ENCODE data around the gene CRYBG3. TPM values are rescaled to one million over a fixed set of nuclear protein-coding genes. Genes with fewer than 3 reads are reported as not detected.

CRYBG3 gene
- total RNA-seq, 1 experiment from 2014 or later: 17.2 TPM

GRCh38 chr3:97949743-97950142, 127.9 kb downstream of the CRYBG3 start:
- Histone ChIP-seq H3K79me2 (ENCODE audit: low read depth) (peaks cover 12% of the 10 kb centered on the region; the same call in 1 of the 2 replicates), H3K36me3 (ENCODE audit: low read depth) (peaks cover 67% of the 10 kb centered on the region)

GRCh38 chr3:97950360-97950759, 128.5 kb downstream of the CRYBG3 start:
- intact Hi-C loops (cut with micrococcal nuclease; ENCODE audit: unreplicated experiment): loop anchor here (5.0 kb wide), 2 partner anchors 68 to 72 kb away; no protein-coding TSS in a partner anchor

More at GRCh38 chr3:97949743-97950142, 127.9 kb downstream of the CRYBG3 start:
- peaks cover 34% of the 10 kb centered on the region for H3K4me1 ChIP-seq (replicated peaks; ENCODE audit: insufficient read depth)
- no peak overlapping the region for H2AFZ ChIP-seq
- no peak overlapping the region for H3K4me3 ChIP-seq
- H3F3A ChIP-seq (ENCODE audit: insufficient read depth, low read depth): peaks cover 23% of the 10 kb centered on the region
- H3K9me2 ChIP-seq (ENCODE audit: insufficient read depth): no peaks in the 10 kb centered on the region
- no peaks in the 10 kb centered on the region for H3K9me3 ChIP-seq (ENCODE audit: insufficient read depth, low read depth)
- H3K4me2 ChIP-seq: no peak overlapping the region
- no peaks in the 10 kb centered on the region for H3K27me3 ChIP-seq (ENCODE audit: insufficient read depth, low read depth)
- H3K27ac ChIP-seq: no peak overlapping the region
- ChIA-PET POLR2A (ENCODE audit: unreplicated experiment) (no interaction called here), CTCF (no interaction called here)
- TF ChIP-seq CTCF (conservative IDR thresholded peaks at IDR 0.05): no peak
- TF ChIP-seq EZH2 (IDR thresholded peaks at IDR 0.05; ENCODE audit: low read depth): no peak
- BruUV-seq (replicated peaks): no TSS peak
- intact Hi-C loops (cut with micrococcal nuclease; ENCODE audit: unreplicated experiment): loop anchor here (5.0 kb wide), 2 partner anchors 67 to 73 kb away; no protein-coding TSS in a partner anchor
- no peak for DNase-seq
- no peaks in the 10 kb centered on the region for H4K20me1 ChIP-seq (ENCODE audit: insufficient read depth)

GRCh38 chr3:97952280-97952679, 130.5 kb downstream of the CRYBG3 start:
- ChIA-PET POLR2A (ENCODE audit: unreplicated experiment) (interaction anchor here (0.7 to 0.8 kb wide), 2 partner anchors 19 to 131 kb away, joined by 3 to 7 read pairs; partner anchors contain the start of gene CRYBG3), CTCF (no interaction called here)
- H3K4me3 ChIP-seq: peak overlapping the region; percentile 36
- peaks cover 43% of the 10 kb centered on the region for H3K4me1 ChIP-seq (replicated peaks; ENCODE audit: insufficient read depth)
- DNase-seq: peak; percentile 26 to 93
- intact Hi-C loops (cut with micrococcal nuclease; ENCODE audit: unreplicated experiment): loop anchor here (5.0 kb wide), 2 partner anchors 70 kb away; no protein-coding TSS in a partner anchor
- H3K27ac ChIP-seq: peak overlapping the region; percentile 91
- no peaks in the 10 kb centered on the region for H3K9me2 ChIP-seq (ENCODE audit: insufficient read depth)
- BruUV-seq (replicated peaks): no TSS peak
- TF ChIP-seq CTCF (conservative IDR thresholded peaks at IDR 0.05) (no peak), EZH2 (IDR thresholded peaks at IDR 0.05; ENCODE audit: low read depth) (no peak)
- no peak overlapping the region for H2AFZ ChIP-seq
- no peaks in the 10 kb centered on the region for H3K27me3 ChIP-seq (ENCODE audit: insufficient read depth, low read depth)
- H3K9me3 ChIP-seq (ENCODE audit: insufficient read depth, low read depth): no peaks in the 10 kb centered on the region
- peaks cover 23% of the 10 kb centered on the region for H3F3A ChIP-seq (ENCODE audit: insufficient read depth, low read depth)
- peak overlapping the region; percentile 79 for H3K4me2 ChIP-seq
- peaks cover 53% of the 10 kb centered on the region for H3K36me3 ChIP-seq (ENCODE audit: low read depth)
- H3K79me2 ChIP-seq (ENCODE audit: low read depth): peaks cover 12% of the 10 kb centered on the region; the same call in 1 of the 2 replicates
- no peaks in the 10 kb centered on the region for H4K20me1 ChIP-seq (ENCODE audit: insufficient read depth)

More at GRCh38 chr3:97950360-97950759, 128.5 kb downstream of the CRYBG3 start:
- Histone ChIP-seq H3K36me3 (ENCODE audit: low read depth) (peaks cover 62% of the 10 kb centered on the region), H4K20me1 (ENCODE audit: insufficient read depth) (no peaks in the 10 kb centered on the region), H3F3A (ENCODE audit: insufficient read depth, low read depth) (peaks cover 23% of the 10 kb centered on the region), H3K9me3 (ENCODE audit: insufficient read depth, low read depth) (no peaks in the 10 kb centered on the region), H3K4me1 (replicated peaks; ENCODE audit: insufficient read depth) (peaks cover 34% of the 10 kb centered on the region), H3K9me2 (ENCODE audit: insufficient read depth) (no peaks in the 10 kb centered on the region), H3K27ac (no peak overlapping the region), H2AFZ (no peak overlapping the region), H3K79me2 (ENCODE audit: low read depth) (peaks cover 12% of the 10 kb centered on the region; the same call in 1 of the 2 replicates), H3K4me3 (no peak overlapping the region), H3K27me3 (ENCODE audit: insufficient read depth, low read depth) (no peaks in the 10 kb centered on the region), H3K4me2 (no peak overlapping the region)
- ChIA-PET CTCF (no interaction called here), POLR2A (ENCODE audit: unreplicated experiment) (no interaction called here)
- TF ChIP-seq EZH2 (IDR thresholded peaks at IDR 0.05; ENCODE audit: low read depth) (no peak), CTCF (conservative IDR thresholded peaks at IDR 0.05) (no peak)
- BruUV-seq (replicated peaks): no TSS peak
- DNase-seq: no peak
